HEK293T (cell line): ENCODE results near the gene OR9A4.

Experiments used
- BHLHE40 ChIP-seq: fragments of 450-650 bp; IDR thresholded peaks from 2 replicates; pipeline ENCODE4 v1.6.1; 2016; ENCODE audit warnings: mild to moderate bottlenecking, moderate library complexity, borderline replicate concordance
- NFRKB ChIP-seq: fragments of 450-650 bp; IDR thresholded peaks from 2 replicates; pipeline ENCODE4 v1.6.1; 2016; ENCODE audit warnings: mild to moderate bottlenecking, moderate library complexity
- SP1 ChIP-seq: fragments of 450-650 bp; IDR thresholded peaks from 2 replicates; pipeline ENCODE4 v1.6.1; 2017
- SUZ12 ChIP-seq: fragments of 450-650 bp; IDR thresholded peaks from 2 replicates; pipeline ENCODE4 v1.6.1; 2016; ENCODE audit warnings: mild to moderate bottlenecking

DNA sequence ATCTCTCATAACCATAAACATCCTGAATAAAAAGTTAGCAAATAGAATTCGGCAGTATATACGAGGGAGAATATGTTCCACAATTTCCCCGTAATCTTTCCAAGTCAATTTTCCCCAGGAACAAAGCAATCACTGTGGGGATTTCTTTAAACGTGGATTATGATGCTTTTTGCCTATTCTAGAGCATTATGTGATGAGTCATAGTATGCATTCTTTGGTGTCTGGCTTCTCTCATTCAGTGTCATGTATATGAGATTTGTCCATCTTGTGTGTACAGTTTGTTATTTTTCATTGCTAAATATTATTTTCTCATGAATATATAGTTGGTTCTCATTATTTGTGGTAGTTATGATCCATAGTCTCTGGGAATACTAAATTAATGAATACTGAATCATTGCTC is 9.9 kb upstream of the OR9A4 start:
- TF ChIP-seq SP1, result no peak
- no peak for TF ChIP-seq NFRKB
- no peak for TF ChIP-seq BHLHE40
- TF ChIP-seq SUZ12, result no peak
